ENCODE measurements around the gene SRL. TPM values are rescaled to one million over a fixed set of nuclear protein-coding genes. Genes with fewer than 3 reads are reported as not detected.

Gene SRL
- total and polyA plus RNA-seq, 12 donors: 0.24 to 1.8 (median 0.52) TPM; not detected in 2

DNA sequence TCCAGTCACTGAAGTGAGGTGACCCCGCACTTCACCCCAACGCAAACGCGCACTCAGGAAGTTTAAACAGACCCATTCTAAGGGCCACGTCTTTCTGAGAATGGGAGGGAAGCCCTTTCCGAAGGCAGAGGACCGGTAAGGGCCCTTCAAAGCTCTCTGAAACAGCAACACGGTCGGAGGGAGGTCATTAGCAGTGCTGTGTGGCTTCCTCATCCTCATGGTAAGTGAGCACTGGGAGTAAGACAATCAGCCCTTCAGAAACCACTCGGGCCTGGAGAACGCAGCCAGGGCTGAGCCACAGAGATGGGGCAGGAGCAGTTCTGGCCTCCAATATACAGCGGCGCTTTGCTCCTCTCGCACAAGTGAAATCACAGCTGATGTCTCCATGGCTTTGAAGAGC is 23.7 kb downstream of the SRL start:
- TF ChIP-seq, protein P1, sequence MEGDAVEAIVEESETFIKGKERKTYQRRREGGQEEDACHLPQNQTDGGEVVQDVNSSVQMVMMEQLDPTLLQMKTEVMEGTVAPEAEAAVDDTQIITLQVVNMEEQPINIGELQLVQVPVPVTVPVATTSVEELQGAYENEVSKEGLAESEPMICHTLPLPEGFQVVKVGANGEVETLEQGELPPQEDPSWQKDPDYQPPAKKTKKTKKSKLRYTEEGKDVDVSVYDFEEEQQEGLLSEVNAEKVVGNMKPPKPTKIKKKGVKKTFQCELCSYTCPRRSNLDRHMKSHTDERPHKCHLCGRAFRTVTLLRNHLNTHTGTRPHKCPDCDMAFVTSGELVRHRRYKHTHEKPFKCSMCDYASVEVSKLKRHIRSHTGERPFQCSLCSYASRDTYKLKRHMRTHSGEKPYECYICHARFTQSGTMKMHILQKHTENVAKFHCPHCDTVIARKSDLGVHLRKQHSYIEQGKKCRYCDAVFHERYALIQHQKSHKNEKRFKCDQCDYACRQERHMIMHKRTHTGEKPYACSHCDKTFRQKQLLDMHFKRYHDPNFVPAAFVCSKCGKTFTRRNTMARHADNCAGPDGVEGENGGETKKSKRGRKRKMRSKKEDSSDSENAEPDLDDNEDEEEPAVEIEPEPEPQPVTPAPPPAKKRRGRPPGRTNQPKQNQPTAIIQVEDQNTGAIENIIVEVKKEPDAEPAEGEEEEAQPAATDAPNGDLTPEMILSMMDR (IDR thresholded peaks at IDR 0.05): no peak
- TF ChIP-seq POLR2A (IDR thresholded peaks at IDR 0.05): no peak
- Histone ChIP-seq H3K27me3 (no peaks in the 10 kb centered on the region), H3K27ac (no peak overlapping the region), H3K36me3 (replicated peaks in 1 of 2) (no peaks in the 10 kb centered on the region), H3K9me3 (replicated peaks in 1 of 3) (no peaks in the 10 kb centered on the region), H3K4me1 (replicated peaks in 1 of 2) (peaks cover 15 to 18% of the 10 kb centered on the region in 2 donors), H3K4me3 (no peak overlapping the region)
- WGBS, 4 donors: 84 to 88% (median 86%) methylated on average over 9 to 14 of the region's 14 CpGs
- DNase-seq: no peak
- intact Hi-C loops (cut with DNase I): no loop called here

DNA sequence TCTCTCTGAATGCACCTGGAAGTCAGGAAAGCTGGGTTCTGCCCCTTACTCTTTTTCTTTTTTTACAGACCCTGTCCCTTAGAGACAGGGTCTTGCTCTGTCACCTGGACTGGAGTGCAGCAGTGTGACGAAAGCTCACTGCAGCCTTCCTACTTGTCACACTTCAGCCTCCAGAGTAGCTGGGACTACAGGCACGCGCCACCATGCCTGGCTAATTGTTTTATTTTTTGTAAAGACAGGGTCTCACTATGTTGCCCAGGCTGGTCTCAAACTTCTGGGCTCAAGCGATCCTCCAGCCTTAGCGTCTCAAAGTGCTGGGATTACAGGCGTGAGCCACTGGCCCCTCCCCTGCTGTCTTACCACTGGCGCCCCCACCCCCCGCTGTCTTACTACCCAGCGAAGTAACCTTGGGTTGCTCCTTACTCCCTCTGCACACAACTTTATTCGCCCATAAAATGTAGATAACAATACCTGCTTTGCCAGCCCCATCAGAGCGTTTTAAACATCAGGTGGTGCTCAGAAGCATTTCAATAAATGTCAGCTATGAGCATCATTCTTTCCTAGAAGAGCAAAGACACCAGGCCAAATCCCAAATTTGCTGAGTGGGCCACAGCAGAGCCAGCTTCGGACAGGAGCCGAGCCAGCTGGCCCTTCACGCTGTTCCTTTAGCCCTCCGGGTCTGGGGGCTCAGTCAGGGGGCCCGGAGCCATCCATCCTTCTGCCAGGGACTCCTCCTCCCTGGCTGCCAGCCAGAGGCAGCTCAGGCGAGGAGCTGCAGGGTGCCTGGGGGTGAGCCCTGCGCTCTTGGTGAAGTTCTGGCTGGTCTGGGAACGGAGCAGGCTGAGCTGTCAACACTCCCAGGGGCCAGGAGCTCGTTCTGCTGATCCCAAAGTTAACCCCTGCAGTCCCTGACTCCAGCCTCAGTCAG is 24.4 kb downstream of the SRL start:
- Histone ChIP-seq H3K36me3 (replicated peaks in 1 of 2) (no peaks in the 10 kb centered on the region), H3K4me3 (no peak overlapping the region), H3K27ac (peak overlapping the region in 1 of 5 donors; percentile 87), H3K27me3 (no peaks in the 10 kb centered on the region), H3K4me1 (replicated peaks in 1 of 2) (peaks cover 15 to 18% of the 10 kb centered on the region in 2 donors), H3K9me3 (replicated peaks in 1 of 3) (no peaks in the 10 kb centered on the region)
- intact Hi-C loops (cut with DNase I): no loop called here
- TF ChIP-seq POLR2A (IDR thresholded peaks at IDR 0.05): no peak
- TF ChIP-seq, protein P1 (IDR thresholded peaks at IDR 0.05): no peak
- WGBS, 4 donors: 64 to 75% (median 68%) methylated on average over 16 to 20 of the region's 20 CpGs
- DNase-seq: no peak

DNA sequence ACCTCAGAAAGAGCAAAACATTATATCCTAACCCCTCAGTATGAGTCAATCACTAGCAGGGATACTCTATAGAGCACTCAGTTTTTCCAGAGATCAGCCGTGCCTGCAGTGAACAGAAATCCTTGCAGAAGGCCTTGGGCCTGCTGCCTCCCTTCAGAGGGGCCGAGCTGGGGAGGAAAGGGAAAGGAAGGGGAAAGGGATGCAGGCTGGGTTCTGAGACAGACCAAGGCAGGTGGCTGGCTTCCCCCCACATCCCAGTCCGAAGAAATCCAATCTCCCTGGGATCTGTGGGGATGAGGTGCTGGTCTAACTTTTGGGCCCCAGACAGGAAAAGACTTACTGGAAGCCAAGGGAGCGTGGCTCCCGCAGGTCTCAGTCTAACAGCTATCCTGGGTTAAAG is 25.3 kb downstream of the SRL start:
- Histone ChIP-seq H3K4me1 (replicated peaks in 1 of 2) (peaks cover 15 to 18% of the 10 kb centered on the region in 2 donors), H3K9me3 (replicated peaks in 1 of 3) (no peaks in the 10 kb centered on the region), H3K36me3 (replicated peaks in 1 of 2) (no peaks in the 10 kb centered on the region), H3K27me3 (no peaks in the 10 kb centered on the region), H3K4me3 (no peak overlapping the region), H3K27ac (peak overlapping the region in 3 of 5 donors; percentile 4 to 87 (median 45))
- intact Hi-C loops (cut with DNase I): no loop called here
- TF ChIP-seq POLR2A (IDR thresholded peaks at IDR 0.05): no peak
- TF ChIP-seq, protein P1 (IDR thresholded peaks at IDR 0.05): no peak
- 64 to 92% (median 75%) methylated on average over 2 to 5 of the region's 5 CpGs for WGBS, 4 donors
- peak in 3 of 7 donors; percentile 39 to 78 (median 43) for DNase-seq

DNA sequence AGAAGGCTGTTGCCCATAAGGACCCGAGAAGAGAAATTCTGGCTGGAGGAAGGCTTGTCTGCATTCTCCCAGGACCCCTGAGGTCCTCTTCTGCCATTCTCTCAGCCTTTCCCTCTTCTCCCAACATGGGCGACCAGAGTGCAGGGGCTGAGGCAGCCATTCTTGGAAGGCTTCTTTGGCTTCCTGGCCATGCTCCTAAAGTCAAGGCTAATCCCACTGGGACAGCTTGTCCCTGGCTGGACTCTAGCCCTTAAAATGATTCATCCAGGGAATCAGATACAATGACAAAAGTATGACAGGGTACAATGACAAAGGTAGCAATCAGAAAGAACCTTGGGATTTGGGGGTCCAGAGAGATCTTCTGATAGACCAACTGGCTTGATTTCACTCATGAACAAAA is 26.8 kb downstream of the SRL start:
- Histone ChIP-seq H3K9me3 (replicated peaks in 1 of 3) (no peaks in the 10 kb centered on the region), H3K27me3 (no peaks in the 10 kb centered on the region), H3K4me3 (no peak overlapping the region), H3K36me3 (replicated peaks in 1 of 2) (no peaks in the 10 kb centered on the region), H3K27ac (peak overlapping the region in 3 of 5 donors; percentile 51 to 87 (median 79)), H3K4me1 (replicated peaks in 1 of 2) (peaks cover 15 to 18% of the 10 kb centered on the region in 2 donors)
- WGBS, 4 donors: 51 to 75% (median 64%) methylated on average over 2 of the region's 2 CpGs
- intact Hi-C loops (cut with DNase I): no loop called here
- DNase-seq: peak in 6 of 7 donors; percentile 39 to 63 (median 58)
- TF ChIP-seq, protein P1 (IDR thresholded peaks at IDR 0.05): no peak
- no peak for TF ChIP-seq POLR2A (IDR thresholded peaks at IDR 0.05)

Data from adrenal gland (tissue), 12 donors.